Measurements from ENCODE around the gene AJAP1.

Gene AJAP1

DNA sequence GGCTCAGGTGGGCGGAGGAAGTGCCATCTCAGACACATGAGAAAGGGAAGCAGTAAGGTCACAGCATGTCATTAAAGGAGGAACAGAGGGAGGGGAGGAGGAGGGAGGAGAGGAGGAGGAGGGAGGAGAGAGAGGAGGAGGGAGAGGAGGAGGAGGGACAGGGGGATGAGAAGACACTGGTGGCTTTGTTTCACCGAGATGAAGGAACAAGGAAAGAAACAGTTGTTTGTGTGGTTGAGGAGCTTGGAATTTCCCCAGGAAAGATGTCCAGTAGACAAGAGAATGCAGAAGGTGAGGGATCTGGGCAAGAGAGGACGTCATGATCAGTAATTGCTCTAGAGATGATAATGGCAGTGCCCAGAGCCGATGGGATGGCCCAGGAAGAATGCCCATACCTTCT lies 97.7 kb downstream of the AJAP1 start:
- DNase-seq (ENCODE audit: low spot score): no peak
- TF ChIP-seq, protein P1, sequence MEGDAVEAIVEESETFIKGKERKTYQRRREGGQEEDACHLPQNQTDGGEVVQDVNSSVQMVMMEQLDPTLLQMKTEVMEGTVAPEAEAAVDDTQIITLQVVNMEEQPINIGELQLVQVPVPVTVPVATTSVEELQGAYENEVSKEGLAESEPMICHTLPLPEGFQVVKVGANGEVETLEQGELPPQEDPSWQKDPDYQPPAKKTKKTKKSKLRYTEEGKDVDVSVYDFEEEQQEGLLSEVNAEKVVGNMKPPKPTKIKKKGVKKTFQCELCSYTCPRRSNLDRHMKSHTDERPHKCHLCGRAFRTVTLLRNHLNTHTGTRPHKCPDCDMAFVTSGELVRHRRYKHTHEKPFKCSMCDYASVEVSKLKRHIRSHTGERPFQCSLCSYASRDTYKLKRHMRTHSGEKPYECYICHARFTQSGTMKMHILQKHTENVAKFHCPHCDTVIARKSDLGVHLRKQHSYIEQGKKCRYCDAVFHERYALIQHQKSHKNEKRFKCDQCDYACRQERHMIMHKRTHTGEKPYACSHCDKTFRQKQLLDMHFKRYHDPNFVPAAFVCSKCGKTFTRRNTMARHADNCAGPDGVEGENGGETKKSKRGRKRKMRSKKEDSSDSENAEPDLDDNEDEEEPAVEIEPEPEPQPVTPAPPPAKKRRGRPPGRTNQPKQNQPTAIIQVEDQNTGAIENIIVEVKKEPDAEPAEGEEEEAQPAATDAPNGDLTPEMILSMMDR (IDR thresholded peaks at IDR 0.05; ENCODE audit: borderline replicate concordance, control extremely low read depth, extremely low read depth, insufficient read depth, missing control alignments): no peak
- in situ Hi-C loops (cut with MboI; ENCODE audit: low sequenced_read_pairs, unreplicated experiment): no loop called here

DNA sequence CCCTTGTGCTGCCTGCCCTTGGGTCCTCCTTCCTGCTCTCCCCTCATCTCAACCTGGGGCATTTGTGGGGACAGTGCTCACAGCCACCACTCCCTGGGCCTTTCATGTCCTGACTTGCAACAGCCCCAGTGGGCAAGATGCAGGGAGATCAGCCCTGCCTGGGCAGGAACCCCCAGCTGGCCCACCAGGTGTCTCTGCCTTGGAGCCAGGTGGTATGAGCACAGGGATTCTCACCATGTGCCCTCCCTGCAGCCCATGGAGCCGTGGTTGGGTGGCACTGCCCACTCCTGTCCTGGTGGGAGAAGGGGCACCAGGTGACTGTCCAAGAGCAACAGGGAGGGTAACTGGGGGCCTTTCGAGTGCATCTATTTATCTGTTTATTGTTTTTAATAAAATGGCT lies 100.4 kb downstream of the AJAP1 start:
- DNase-seq (ENCODE audit: low spot score): no peak
- TF ChIP-seq, protein P1 (IDR thresholded peaks at IDR 0.05; ENCODE audit: borderline replicate concordance, control extremely low read depth, extremely low read depth, insufficient read depth, missing control alignments): no peak
- in situ Hi-C loops (cut with MboI; ENCODE audit: low sequenced_read_pairs, unreplicated experiment): no loop called here

DNA sequence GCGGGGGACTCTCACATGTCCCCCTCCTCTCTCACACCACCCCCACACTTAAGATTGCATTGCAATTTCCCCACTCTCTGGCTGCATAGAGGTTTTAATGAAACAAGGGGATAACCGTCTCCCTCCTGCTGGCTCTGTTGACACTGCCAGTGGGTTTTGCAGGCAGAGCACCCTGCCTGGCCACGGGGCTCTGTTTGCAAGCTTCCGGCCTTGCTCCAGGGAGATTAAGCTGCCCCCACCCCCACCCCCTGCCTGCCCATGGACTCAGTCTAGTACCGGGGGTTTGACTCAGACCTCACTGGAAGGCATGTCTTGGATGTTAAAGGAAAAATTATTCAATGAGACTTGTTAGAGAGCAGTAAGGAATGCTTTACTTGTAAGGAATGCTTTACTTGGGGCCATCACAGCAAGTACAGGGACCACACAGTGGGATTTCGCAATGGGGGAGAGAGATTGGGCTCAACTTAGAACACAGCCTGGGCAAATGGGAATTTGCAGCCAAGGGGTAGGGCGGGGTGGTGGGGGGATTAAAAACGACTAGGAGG lies 101.0 kb downstream of the AJAP1 start:
- DNase-seq (ENCODE audit: low spot score): no peak
- in situ Hi-C loops (cut with MboI; ENCODE audit: low sequenced_read_pairs, unreplicated experiment): no loop called here
- TF ChIP-seq, protein P1 (IDR thresholded peaks at IDR 0.05; ENCODE audit: borderline replicate concordance, control extremely low read depth, extremely low read depth, insufficient read depth, missing control alignments): no peak

DNA sequence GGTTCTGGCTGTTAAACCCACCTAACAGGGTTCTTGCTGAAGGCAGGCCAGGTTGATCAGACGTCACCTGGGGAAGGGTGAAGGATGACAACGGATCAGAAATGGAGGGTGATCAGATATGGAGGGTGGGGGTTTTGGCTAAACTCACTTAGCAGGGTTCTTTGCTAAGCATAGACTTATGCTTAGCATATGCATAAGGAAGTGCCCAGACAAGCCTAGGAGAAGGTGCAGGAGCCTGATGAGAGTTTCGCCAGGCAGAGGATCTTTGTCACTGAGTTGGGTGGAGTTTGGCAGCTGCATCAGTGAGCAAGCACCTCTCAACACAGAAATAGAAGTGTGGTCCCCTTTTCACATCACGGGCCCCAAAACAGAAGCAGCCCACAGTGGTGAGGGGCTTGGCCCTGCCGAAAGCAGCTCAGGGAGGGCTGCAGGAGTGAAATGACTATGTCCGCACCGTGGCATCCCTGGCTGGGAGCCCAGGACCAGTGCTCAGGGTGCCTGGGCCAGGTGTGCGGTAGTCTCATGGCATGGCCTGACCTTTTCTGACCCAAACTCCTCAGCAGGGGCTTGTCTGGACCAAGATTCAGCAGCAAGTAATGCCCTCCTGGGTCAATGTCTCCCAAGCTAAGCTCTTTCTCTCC lies 101.6 kb downstream of the AJAP1 start:
- in situ Hi-C loops (cut with MboI; ENCODE audit: low sequenced_read_pairs, unreplicated experiment): no loop called here
- DNase-seq (ENCODE audit: low spot score): no peak
- TF ChIP-seq, protein P1 (IDR thresholded peaks at IDR 0.05; ENCODE audit: borderline replicate concordance, control extremely low read depth, extremely low read depth, insufficient read depth, missing control alignments): no peak

DNA sequence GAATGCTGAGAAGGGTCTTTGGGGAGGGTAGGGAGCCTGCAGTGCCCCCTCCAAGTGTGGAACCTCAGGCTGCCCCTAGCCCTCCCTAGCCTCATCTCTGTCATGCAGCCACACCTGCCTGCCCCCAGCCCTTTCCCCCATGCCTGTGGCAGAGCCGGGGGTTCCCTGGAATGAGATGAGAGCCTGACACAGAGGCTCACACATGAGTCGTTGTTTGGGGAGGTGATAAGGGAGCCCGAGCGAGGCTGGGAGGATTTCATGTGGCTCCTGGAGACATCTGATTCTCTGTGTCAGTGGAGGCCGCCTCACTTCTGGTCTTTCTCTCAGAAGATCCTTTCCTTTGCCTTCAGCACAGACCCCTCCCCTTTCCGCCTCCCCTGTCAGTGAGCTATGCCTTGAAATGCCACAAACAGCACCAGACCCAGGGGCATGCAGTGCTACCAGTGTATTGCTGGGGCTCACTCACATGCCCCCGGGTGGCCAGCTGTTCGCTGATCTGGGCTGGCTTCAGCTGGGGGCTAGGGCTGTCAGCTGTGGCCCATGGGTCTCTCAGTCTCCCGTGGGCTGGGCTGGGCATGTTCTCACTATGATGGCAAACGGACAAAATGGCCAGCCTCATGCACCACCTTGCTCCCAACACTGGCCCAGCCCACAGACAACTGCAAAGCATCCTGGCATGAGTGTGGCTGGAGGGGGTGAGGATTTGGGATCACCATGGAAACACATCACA lies 102.6 kb downstream of the AJAP1 start:
- TF ChIP-seq, protein P1 (IDR thresholded peaks at IDR 0.05; ENCODE audit: borderline replicate concordance, control extremely low read depth, extremely low read depth, insufficient read depth, missing control alignments): no peak

DNA sequence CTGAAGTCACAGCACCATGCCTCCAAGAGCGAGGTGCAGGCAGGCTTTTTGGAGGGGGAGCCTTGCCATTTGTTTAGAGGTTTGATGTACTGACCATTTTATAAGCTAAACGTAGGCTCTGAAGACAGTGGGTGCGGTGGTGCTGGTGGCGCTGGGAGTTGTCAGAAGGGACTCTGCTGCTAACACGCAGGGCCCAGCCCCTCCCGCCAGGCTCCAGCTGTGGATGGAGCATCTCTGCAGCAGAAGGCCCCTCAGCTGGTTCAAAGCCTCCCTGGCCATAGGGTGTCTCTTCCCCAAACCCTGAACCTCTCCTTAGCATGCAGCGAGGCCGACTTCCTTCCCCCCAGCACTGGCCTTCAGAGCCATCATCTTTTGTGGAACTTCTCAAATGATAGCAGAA lies 105.3 kb downstream of the AJAP1 start:
- DNase-seq (ENCODE audit: low spot score): no peak
- TF ChIP-seq, protein P1 (IDR thresholded peaks at IDR 0.05; ENCODE audit: borderline replicate concordance, control extremely low read depth, extremely low read depth, insufficient read depth, missing control alignments): no peak

More for the DNA sequence above, 102.6 kb downstream of the AJAP1 start:
- DNase-seq (ENCODE audit: low spot score): no peak
- in situ Hi-C loops (cut with MboI; ENCODE audit: low sequenced_read_pairs, unreplicated experiment): no loop called here

More for the DNA sequence above, 105.3 kb downstream of the AJAP1 start:
- in situ Hi-C loops (cut with MboI; ENCODE audit: low sequenced_read_pairs, unreplicated experiment): no loop called here

All from GM13976 (cell line).